ENCODE measurements around the gene KRTAP10-12.

DNA sequence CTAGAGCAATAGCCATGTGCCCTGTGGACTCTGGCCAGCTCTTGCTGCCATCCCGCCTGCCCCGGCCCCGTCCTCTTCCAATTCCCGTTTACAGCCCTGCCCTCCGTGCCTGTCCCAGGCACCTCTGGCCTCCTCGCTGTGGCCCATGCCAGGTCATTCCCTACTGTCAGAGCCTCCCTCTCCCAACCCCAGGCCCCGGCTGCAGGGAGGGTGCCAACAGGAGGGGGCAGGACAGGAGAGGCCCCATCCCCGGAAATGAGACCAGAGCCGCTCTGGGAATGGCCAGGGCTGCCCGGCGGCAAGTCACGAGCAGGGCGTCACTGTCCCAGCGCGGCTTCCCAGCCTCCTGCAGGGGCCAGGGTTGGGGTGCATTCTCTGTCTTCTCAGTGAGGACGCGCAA is 37.9 kb downstream of the KRTAP10-12 start:
- TF ChIP-seq POLR2A (IDR thresholded peaks at IDR 0.05), result no peak
- TF ChIP-seq, protein P1, sequence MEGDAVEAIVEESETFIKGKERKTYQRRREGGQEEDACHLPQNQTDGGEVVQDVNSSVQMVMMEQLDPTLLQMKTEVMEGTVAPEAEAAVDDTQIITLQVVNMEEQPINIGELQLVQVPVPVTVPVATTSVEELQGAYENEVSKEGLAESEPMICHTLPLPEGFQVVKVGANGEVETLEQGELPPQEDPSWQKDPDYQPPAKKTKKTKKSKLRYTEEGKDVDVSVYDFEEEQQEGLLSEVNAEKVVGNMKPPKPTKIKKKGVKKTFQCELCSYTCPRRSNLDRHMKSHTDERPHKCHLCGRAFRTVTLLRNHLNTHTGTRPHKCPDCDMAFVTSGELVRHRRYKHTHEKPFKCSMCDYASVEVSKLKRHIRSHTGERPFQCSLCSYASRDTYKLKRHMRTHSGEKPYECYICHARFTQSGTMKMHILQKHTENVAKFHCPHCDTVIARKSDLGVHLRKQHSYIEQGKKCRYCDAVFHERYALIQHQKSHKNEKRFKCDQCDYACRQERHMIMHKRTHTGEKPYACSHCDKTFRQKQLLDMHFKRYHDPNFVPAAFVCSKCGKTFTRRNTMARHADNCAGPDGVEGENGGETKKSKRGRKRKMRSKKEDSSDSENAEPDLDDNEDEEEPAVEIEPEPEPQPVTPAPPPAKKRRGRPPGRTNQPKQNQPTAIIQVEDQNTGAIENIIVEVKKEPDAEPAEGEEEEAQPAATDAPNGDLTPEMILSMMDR (IDR thresholded peaks at IDR 0.05), result no peak
- TF ChIP-seq POLR2AphosphoS5 (IDR thresholded peaks at IDR 0.05), result no peak
